Hematopoietic multipotent progenitor cell treated with erythropoietin and hydrocortisone succinate and interleukin-3 and kit ligand, for 15 days (in vitro differentiated cells): ENCODE results near the gene USP33.
A peak's percentile ranks its signal among the peaks of the same experiment; 100 is the strongest.
"Not testable (repeated sequence)": the region's sequence is repeated elsewhere in the genome, so short reads cannot be mapped to it uniquely, and the experiment has no call there.

ENCODE experiments used
- DNase-seq: peaks from one replicate; pipeline ENCODE4 v3.0.0-alpha.2; 2015; ENCODE audit warnings: low spot score

USP33 gene

GRCh38 chr1:77739235-77739634 is 20.4 kb downstream of the USP33 start:
- DNase-seq: no peak

DNA sequence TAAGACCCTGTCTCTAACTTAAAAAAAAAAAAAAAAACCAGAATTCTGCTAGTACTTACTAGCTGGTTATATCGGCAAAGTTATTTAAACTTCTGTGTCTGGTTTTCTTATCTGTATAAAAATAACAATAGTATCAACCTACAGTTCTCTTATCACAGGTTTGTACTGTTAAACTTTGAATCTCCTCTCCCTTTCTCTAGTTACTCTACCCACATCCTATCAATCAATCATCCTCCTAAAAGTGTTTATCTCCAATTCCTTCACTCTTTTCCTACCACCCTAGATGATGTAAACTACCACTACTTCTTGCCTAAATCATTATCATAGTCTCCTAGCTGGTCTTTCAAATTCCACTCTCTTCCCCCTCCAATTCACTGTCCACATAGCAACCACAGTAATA is 27.6 kb downstream of the USP33 start:
- no peak for DNase-seq

- DNase-seq: no peak
Observed at GRCh38 chr1:77725706-77726105, 33.9 kb downstream of the USP33 start.

DNA sequence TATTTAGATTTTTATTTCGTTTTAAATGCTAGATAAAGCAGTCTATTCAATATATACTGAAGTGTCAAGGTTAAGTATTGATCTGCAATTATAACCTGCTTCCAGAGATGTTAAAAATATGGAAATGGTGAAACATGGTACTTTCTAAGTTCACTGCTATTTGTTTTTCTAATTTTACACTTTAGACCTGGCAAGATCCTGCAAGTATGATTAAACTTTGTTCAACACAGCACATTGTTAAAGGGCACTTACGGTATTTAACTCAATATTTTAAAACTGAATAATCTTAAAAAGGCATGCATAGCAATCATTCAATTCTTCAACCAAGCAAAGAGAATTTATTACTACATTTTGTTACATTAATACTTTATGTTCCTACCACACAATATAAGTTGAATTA is 41.5 kb downstream of the USP33 start:
- DNase-seq: no peak

DNA sequence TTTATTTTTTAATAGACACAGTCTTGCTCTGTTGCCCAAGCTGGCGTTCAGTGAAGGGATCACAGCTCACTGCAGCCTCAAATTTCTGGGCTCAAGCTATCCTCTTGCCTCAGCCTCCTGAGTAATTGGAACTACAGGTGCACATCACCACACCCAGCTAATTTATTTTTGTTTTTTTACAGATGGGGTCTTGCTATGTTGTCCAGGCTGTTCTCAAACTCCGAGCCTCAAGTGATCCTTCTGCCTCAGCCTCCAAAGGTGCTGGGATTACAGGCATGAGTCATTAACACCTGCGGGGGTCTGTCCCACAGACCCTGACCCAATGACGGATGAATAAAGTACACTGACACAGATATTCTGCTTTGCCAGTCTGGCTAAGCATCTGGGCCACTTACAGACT is 43.6 kb downstream of the USP33 start:
- DNase-seq: no peak

DNA sequence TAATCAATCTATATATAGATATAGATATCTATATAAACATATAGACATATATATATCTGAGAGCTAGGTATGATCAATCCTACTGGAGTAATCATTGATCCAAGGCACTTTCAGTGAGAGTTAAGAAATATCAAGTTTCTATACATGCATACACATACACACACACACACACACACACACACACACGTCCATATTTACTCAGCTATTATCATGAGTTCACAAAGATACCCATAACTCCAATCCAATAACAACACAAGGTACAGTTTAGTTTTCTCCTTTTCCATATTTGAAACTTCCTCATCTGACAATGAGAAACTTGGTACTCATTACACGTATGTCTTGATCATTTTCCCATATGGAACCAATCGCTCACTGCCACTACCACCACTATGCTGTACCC is 49.9 kb downstream of the USP33 start:
- DNase-seq: no peak

DNA sequence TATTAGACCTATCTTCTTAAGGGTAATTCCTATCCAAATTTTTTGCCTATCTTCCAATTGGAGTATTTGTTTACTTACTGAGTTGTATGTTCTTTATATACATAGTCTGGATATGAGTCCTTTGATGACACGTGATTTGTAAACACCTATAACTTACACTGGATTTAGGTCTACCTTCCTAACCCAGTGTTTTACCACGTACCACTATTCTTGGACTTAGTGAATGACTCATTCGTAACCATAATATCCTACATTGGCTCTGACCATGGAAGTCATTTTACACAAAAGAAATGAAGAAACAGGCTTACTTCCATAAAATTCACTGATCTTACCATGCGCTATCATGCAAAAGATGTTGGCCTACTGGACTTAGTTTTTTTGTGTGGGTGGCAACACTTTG is 53.3 kb downstream of the USP33 start:
- no peak for DNase-seq

GRCh38 chr1:77704736-77705135 is 54.9 kb downstream of the USP33 start:
- DNase-seq: no peak

DNA sequence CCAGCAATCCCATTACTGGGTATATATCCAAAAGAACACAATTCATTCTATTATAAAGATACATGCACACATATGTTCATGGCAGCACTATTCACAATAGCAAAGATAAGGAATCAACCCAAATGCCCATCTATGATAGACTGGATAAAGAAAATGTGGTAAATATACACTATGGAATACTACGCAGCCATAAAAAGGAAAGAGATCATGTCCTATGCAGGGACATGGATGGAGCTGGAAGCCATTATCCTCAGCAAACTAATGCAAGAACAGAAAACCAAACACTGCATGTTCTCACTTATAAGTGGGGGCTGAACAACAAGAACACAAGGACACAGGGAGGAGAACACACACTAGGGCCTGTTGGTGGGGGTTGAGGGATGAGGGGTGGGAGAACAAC is 60.0 kb downstream of the USP33 start:
- not testable (repeated sequence) for DNase-seq

DNA sequence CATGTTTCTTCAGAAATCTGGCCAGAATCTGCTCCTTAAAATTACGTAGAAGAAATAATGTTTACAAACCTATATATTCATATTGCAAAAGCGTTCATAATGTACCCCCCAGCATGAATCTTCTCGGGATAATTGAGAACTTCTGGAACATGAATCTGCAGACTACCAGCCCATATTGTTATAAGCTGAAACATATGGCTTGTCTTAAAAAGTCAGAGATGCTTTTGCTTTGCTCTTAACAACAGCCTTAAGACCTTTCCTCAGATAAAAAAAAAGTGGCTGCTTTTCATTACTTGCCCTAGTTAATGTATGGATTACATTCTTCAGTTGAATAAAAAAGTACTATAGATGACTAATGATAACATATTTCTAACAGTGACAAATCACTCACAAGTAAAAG is 62.2 kb downstream of the USP33 start:
- no peak for DNase-seq

- no peak for DNase-seq
Observed at GRCh38 chr1:77688939-77689338, 70.7 kb downstream of the USP33 start.

GRCh38 chr1:77687519-77687906 is 72.1 kb downstream of the USP33 start:
- DNase-seq: no peak

DNA sequence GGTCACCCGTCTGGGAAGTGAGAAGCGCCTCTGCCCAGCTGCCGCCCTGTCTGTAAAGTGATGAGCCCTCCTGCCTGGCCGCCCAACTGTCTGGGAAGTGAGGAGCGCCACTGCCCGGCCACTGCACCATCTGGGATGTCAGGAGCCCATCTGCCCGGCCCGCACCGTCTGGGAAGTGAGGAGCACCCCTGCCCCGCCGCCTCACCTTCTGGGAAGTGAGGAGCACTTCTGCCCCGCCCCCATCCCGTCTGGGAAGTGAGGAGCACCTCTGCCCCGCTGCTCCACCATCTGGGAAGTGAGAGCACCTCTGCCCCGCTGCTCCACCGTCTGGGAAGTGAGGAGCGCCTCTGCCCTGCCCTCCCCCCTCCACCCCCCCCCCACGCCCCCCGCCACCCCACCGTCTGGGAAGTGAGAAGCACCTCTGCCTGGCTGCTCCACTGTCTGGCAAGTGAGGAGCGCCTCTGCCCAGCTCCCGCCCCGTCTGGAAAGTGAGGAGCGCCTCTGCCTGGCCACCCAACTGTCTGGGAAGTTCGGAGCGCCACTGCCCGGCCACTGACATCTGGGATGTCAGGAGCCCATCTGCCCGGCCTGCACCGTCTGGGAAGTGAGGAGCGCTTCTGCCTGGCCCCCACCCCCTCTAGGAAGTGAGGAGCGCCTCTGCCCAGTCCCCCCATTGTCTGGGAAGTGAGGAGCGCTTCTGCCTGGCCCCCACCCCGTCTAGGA is 72.7 kb downstream of the USP33 start:
- DNase-seq: no peak

DNA sequence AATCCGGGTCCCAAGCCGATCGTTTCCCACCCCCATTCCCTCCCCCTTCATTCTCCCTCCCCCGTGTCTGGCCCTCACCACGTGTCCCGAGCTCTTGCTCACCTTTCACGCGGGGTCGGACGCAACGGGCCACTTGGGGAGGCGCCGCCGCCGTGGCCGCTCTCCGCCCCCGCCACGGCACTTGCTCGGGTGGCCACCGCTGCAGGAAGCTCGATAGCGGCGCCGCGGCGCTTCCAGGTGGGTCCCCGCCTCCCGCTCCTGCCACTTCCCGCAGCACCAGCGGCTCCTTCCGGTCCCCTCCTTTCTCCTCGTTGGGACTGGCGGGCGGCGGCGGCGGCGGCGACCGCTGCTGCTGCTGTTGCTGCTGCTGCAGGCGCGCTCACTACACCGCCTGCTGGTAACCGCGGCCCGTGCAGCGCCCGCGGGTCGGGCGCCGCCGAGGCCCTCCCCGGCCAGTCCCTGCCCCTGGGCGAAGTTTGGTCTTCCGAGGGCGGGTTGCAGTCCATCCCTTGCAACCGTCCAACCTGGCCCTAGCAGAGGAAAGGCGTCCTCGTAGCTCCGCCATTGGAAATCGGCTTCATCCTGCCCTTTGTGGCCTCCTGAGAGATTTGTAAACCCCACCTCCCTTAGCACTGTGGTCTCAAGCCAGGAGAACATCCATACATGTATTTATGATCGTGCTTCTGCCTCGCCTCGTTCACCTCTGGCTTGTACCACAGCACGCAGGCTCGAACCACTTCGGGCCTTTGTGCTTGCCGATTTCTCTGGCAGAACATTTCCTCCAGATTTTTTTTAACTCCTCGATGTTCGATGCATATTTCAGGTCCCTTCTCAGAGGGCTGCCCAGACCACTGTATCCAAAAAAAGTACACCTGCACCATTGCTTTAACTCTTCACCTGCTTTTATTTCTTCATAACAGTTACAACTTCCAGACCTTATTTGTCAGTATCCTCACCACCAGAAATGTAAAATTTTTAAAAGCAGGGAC is 76.2 kb downstream of the USP33 start:
- DNase-seq: peak; percentile 87

DNA sequence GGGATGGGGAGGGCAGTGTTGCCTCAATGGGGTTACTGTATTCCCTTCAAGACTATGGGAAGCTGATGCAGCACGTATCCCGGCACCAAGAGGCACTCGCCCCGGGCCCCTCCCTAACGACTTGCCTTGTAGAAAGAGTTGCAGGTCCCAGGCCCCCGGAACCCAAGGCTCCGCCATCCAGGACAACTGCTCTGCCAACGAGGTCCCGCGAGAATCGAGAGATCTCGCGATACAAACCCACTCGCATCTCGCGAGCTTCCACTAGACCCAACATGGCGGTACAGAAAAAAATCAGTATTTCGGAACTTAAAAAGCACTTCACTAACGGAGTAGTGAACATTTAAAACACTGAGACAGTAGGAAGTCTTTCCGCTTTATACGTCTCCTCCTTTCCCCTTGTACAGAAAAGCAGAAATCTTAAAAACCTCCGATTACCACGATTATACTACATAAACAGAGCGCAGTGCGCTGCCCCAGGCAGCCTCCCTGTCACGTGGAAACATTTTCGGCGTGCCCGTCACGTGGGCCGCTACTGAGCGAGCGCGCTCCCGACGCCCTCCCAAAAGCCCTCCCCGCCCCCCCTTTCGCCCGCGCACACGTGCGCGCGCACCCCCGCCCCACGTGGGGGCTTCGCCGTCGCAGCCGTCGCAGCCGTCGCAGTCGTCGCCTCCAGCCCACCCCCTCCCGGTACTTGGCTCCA is 77.0 kb downstream of the USP33 start, which contains the start of gene ZZZ3:
Gene ZZZ3 (minus strand): TSS at position 199 of the 700 bp plus-strand sequence. CDS start 49,304 bp downstream, outside the sequence.
- peak; percentile 95 for DNase-seq

GRCh38 chr1:77680173-77680572 is 79.5 kb downstream of the USP33 start:
- no peak for DNase-seq

DNA sequence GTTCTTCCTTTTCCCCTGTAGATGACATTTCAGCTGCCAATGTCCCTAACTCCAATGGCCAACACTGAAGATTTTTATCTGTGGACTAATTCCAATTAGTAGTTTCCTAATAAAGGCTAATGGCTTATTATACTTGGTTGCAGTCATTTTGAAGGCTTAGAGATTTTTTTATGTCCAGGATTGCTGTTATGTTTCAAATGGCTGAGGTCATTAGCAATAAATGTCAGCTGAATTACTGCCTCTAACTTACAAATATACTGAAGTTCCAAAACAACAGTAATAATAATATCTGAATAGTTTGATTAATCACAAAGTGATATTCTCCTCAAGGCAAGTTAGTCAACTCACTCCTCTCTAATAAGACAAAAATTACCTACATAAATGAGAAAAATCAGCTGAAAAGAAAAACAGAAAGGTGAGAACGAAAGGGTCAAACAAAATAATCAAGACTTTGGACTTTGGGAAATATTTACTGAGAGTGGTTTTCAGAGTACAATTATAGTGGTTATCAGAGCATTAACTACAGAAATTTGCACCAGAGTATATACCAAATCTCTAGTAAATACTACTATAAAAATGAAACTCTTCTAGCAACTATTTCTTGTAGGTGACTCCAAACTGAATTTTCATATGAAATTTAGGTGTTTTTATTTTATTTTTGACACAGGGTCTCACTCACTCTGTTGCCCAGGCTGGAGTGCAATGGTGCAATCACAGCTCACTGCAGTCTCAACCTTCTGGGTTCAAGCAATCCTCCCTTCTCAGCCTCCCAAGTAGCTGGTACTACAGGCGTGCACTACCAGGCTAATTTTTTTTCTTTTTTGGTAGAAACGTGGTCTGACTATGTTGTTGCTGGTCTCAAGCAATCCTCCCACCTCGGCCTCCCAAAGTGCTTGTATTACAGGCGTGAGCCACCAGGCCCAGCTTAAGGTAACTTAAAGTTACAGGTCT is 80.7 kb downstream of the USP33 start:
- DNase-seq: no peak

- not testable (repeated sequence) for DNase-seq
Observed at GRCh38 chr1:77674807-77675206, 84.8 kb downstream of the USP33 start.

GRCh38 chr1:77673716-77674355 is 85.8 kb downstream of the USP33 start:
- DNase-seq: no peak

DNA sequence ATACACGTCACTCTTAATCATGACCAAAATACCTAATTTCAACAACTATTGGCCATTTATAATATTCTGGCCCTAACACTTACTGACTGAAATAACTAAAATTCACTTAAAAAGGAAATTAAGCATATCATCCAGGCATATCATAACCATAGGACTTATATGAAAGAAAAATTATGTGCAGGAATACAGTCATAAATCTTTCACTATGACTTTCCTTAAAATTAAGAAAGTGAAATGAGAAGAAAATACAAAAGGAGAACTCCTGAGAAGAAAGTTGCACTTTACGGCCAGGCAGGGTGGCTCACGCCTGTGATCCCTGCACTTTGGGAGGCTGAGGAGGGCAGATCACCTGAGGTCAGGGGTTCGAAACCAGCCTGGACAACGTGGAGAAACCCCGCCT is 86.6 kb downstream of the USP33 start:
- no peak for DNase-seq

DNA sequence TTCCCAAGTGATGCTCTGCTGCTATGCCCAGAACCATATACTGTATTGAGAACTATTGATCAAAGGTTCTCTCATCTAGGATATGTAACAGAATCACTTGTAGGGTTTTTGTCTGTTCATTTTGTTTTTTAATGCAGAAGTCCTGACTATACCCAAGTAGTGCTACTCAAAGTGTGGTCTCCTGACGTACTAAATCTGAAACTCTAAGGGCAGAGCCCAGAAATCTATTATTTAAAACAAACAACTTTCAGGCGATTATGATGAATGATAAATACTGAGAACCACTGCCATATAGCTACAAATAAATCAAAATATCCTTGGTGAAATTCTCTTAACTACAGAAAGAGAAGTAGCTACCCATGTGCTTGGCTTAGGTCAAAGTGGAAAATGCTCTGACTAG is 87.3 kb downstream of the USP33 start:
- DNase-seq: no peak
